Fibroblast of lung (primary cell): ENCODE data around the gene TLNRD1.

Experiments used
- CTCF ChIP-seq, 2 donors: IDR thresholded peaks in 1 of 2; conservative IDR thresholded peaks in 1 of 2; 1 replicate in 1 of 2; 2 replicates in 1 of 2; pipeline ENCODE4 v1.5.1; 2011 to 2012; ENCODE audit warnings: low read length in 2 of 2, control low read depth in 1 of 2, inconsistent platforms in 1 of 2, low read depth in 1 of 2, mild to moderate bottlenecking in 1 of 2
- EZH2 ChIP-seq: IDR thresholded peaks from 2 replicates; pipeline ENCODE4 v1.5.1; 2012; ENCODE audit warnings: low read length, control low read depth, mild to moderate bottlenecking; ENCODE audit errors: missing control alignments

GRCh38 chr15:81033508-81033907 lies 32.8 kb downstream of the TLNRD1 start:
- TF ChIP-seq CTCF (conservative IDR thresholded peaks at IDR 0.05 in 1 of 2, IDR thresholded peaks at IDR 0.05 in 1 of 2; ENCODE audit: low read depth in 1 of 2, low read length in 2 of 2), result no peak
- no peak for TF ChIP-seq EZH2
